GM04504 (cell line): Measurements from ENCODE around the gene CRYZ.
A peak's percentile ranks its signal among the peaks of the same experiment; 100 is the strongest.
"Not testable (repeated sequence)": the region's sequence is repeated elsewhere in the genome, so short reads cannot be mapped to it uniquely, and the experiment has no call there.

Source experiments
- DNase-seq: peaks from one replicate; pipeline ENCODE4 v3.0.0-alpha.2; 2012; ENCODE audit warnings: low read depth

Gene CRYZ, protein sequence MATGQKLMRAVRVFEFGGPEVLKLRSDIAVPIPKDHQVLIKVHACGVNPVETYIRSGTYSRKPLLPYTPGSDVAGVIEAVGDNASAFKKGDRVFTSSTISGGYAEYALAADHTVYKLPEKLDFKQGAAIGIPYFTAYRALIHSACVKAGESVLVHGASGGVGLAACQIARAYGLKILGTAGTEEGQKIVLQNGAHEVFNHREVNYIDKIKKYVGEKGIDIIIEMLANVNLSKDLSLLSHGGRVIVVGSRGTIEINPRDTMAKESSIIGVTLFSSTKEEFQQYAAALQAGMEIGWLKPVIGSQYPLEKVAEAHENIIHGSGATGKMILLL

DNA sequence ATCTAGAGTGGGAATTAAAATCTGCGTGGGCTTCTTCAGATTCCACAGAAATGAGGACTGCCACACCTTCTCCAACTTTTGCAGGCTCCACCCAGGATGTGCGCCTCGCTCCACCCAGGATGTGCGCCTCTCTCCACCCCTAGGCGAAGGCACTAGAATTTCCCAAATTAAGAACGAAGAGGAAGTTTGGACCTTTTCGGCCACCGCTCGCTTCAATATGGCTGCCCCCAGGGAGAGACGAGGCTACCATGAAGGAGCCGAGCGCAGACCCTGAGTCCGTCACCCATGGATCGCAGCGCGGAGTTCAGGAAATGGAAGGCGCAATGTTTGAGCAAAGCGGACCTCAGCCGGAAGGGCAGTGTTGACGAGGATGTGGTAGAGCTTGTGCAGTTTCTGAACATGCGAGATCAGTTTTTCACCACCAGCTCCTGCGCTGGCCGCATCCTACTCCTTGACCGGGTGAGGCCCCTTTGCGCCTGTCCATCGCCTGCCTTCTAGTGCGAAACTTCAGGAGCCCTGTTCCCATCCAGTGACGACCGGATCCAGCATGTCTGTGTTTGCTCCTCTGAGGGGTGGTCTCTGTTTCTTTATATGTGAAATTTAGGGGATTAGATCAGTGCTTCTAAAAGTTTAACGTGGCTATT lies at the start of gene CRYZ, which contains the start of gene TYW3:
Gene CRYZ (minus strand): TSS at position 91 of the 644 bp plus-strand sequence. CDS start 8,229 bp downstream, outside the sequence.
Gene TYW3 (plus strand): TSS at position 193 of the 644 bp plus-strand sequence. CDS start 93 bp downstream, at position 286.
- DNase-seq: peak; percentile 89

DNA sequence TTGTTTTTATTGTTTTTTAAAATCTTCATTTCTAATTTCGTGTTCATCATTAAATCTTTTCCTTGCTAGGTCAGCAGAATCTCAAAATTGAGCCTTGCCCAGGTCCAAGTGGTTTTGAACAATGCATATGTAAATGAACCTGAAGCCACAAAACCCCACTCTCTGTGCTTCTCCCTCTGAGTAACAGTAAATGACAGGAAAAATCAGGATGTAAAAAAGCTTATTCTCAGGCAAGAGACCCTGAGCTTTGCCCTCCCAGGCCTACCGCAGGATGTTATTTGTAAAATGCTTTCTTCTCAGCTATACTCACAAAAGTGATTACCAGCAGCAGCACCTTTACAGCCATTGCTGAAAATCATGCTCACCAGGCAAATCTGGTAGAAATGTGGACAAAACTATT lies 47.7 kb upstream of the CRYZ start:
- DNase-seq: no peak

DNA sequence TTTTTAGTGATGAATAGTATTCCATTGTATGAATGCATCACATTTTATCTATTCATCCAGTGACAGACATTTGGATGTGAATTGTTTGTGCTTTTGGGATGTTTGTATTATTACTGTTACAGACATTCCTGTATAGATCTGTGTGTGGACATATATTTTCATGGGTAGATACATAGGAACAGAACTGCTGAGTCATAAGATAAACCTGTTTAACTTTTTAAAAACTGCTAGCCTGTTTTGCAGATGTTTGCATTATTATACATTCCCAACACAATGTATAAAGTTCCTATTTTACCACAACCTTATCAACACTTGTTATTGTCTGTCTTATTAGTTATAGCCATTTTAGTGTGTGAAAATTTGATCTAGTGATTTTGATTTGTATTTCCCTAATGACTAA lies 46.9 kb upstream of the CRYZ start:
- no peak for DNase-seq

DNA sequence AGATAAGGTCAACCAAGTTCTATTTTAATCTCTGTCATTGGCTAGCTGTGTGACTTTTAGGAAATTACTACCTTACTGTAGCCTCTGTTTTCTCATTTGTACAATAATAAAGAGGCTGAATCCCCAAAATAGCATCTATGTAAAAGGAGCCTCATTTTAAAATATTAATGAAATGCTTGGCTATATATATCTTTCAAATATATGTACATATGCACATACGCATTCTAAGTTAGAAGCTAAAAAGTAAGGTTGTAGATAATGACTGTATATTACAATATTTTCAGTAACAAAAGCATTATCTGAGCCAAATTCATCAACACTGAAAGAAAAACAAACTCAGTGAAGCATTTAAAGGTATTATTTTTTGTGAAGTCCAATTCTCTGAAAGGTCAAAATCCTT lies 44.7 kb upstream of the CRYZ start:
- no peak for DNase-seq

DNA sequence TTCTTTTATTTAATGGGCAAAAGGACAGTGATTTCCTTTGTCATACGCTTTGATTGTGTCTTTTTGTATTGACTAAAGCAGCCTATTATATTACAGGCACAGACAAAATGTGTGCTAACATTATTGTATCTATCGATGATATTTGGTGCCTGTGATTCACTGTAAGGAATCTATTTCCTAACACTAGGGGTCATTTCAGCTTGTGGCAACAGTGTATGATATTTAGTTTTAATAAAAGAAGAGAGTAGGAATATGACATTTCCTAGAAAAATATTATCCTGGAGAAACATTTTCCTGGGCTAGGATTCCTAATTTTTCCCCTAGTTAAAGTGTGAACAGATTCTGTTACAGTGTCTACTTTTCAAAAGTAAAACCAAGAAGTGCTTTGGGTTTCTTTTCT lies 42.9 kb upstream of the CRYZ start:
- no peak for DNase-seq

DNA sequence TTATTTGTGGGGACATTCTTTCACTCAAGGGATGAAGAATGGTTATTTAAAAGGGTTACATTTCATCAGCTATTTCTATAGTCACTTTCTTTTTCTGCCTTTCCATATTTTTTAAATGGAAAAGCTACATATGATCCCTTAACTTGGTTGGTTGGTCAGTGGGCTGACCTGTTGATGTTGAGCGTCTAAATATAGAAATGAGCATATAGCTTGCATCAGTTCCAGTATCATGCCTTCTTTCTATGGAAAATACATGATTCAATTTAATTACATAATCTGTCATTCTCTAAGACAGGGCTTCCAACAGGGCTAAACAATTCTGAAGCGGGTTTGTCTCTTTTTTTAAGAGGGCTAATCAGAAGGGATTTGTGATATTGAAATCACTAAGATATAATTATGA lies 40.7 kb upstream of the CRYZ start:
- no peak for DNase-seq

DNA sequence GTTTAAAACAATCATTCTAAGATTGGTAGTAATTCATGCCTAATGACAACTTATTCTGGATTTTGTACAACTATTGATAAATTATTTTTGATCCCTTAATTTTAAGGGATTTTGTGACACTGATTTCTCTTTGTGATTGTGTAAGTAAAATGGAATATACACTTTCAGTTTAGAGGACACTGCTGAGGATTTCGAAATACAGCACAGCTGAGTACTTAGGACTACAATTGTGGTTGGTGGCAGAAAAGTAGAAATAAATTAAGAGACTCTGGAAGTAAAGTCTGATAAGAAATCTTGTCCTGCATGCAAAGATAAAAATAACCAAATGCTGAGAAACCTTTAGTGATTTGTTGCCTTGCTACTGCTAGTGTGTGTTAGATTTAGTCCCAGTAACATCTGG lies 40.1 kb upstream of the CRYZ start:
- DNase-seq: no peak

DNA sequence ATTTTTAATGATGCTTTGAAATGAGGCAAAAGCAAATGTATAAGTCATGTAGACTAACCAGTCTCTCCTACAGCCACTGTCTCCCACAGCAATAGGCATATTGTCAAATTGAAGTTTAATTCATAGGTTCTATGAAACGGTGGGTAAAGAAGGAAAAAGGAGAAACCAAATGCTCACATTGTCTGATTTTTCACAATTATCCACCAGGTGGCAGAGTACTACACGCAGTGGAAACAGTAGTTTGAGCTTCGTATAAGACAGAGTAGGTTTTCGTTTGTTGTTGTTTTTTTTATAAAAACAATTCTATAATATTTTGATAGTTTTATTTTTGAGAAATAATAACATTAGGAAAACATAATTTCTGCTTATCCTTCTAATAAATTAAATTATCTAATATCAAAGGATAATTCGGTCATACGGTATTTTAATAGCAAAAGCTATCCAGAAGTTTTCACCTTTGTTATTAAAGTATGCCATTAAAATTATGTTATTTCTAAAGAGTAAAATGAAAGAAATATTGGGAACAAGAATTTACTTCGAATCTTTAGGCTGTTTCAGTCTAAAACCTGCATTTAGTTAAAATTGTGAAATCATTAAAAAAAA lies 39.2 kb upstream of the CRYZ start:
- peak; percentile 18 for DNase-seq

DNA sequence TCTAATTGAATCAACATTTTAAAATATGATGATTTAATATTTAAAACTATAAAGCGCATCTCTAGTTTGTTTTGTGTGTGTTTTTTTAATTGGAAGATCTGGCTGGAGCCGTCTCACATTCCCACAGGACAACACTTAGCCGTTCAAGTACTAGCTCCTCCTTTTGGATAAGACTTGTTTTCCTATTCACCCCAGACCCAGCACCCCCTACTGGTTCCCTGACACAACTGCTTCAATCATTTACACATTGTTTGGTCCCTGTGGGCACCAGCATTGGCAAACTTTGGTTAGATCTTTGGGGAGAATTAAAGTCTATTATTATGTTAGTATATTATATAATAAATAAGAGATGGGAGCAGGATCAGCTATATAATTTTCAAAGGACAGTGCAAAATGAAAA lies 34.6 kb upstream of the CRYZ start:
- DNase-seq: no peak

DNA sequence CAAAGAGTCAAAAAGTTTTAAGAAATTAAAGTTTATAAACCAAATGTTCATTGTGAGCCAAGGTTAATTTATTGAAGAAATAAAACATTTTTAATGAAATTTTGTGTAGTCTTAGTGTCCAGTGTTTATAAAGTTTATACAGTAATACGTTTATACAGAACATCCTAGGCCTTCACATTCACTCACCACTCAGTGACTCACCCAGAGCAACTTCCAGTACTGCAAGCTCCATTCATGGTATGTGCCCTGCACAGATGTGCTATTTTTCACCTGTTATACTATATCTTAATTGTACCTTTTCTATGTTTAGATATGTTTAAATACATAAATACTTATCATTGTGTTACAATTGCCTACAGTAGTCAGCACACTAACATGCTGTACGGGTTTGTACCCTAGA lies 33.7 kb upstream of the CRYZ start:
- no peak for DNase-seq

DNA sequence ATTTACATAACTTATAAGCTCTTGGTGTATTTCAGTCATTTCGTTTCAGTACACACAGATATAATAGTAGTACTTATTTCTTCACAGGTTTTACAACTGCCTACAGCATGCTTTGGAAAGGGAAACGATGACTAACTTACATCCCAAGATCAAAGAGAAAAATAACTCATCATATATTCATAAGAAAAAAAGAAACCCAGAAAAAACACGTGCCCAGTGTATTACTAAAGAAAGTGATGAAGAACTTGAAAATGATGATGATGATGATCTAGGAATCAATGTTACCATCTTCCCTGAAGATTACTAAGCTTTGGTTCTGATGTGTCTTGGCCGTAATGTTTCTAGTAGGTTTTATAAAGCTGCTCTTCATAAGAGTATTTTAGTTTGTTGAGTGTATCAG lies 31.0 kb upstream of the CRYZ start:
- DNase-seq: no peak

DNA sequence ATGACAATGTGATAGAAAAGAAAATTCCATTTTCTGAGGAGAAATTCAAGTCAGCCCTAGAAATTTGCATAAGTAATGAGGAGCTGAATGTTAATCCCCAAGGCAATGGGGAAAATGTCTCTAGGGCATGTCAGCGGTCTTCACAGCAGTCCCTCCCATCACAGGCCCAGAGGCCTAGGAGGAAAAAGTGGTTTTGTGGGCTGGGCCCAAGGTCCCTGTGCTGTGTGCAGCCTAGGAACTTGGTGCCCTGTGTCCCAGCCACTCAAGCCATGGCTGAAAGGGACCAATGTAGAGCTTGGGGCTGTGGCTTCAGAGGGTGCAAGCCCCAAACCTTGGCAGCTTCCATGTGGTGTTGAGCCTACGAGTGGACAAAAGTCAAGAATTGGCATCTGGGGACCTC lies 23.8 kb upstream of the CRYZ start:
- not testable (repeated sequence) for DNase-seq

DNA sequence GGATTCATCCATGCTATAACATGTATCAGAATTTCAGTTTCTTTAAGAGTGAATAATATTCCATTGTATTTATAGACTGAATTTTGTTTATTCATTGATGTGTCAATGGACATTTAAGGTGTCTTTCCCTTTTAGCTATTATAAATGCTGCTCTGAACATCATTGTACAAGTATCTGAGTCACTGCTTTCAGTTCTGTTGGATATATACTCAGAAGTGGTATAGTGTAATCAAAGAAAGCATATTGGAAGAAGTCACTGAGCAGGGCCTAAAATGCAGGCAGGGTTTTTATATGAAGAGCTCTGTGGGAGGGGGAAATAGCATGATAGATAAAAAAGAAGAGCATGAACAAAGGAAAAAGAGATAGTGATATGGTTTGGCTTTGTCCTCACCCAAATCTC lies 22.6 kb upstream of the CRYZ start:
- DNase-seq: no peak

DNA sequence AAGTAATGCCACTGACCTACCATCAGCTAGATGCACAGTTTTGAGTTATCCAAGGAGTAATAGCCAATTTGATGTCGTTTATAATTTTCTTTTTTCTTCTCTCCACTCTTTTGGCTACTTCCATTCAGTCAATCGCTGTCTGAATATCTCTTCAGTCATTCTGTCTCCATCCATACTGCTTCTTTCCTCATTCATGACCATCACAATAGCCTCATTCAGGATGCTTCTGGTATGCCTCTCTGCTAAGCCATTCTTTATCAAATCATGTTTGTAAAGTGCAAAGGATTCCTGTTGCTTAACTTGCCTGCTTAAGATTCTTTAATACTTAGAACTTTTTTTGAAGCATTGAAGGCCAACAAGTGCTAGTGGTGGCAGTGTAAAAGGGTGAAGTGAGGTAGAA lies 20.3 kb upstream of the CRYZ start:
- DNase-seq: no peak

DNA sequence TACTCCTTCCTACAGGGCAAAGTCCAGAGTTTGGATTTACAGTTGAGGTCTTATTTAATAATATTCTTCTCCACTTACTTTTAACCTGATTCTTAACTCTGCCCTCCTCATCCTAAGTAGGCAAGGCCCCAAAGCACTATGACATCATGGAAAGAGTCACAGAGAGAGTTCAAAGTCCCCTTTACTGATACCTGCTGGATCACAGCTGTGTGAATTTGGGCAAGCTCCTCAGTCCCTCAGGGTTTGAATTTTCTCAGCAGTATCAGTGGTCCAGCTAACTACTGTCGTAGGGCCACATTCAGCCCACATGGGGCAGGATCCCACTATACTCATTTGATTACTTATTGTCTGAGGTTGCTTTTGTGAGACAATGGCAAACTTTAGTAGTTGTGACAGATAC lies 16.1 kb upstream of the CRYZ start:
- DNase-seq: no peak

DNA sequence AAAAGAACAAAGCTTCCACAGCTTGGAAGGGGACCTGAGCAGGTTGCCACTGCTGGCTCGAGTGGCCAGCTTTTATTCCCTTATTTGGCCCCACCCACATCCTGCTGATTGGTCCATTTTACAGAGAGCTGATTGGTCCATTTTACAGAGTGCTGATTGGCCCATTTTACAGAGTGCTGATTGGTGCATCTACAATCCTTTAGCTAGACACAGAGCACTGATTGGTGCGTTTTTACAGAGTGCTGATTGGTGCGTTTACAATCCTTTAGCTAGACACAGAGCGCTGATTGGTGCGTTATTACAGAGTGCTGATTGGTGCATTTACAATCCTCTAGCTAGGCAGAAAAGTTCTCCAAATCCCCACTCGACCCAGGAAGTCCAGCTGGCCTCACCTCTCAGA lies 12.4 kb upstream of the CRYZ start:
- not testable (repeated sequence) for DNase-seq

DNA sequence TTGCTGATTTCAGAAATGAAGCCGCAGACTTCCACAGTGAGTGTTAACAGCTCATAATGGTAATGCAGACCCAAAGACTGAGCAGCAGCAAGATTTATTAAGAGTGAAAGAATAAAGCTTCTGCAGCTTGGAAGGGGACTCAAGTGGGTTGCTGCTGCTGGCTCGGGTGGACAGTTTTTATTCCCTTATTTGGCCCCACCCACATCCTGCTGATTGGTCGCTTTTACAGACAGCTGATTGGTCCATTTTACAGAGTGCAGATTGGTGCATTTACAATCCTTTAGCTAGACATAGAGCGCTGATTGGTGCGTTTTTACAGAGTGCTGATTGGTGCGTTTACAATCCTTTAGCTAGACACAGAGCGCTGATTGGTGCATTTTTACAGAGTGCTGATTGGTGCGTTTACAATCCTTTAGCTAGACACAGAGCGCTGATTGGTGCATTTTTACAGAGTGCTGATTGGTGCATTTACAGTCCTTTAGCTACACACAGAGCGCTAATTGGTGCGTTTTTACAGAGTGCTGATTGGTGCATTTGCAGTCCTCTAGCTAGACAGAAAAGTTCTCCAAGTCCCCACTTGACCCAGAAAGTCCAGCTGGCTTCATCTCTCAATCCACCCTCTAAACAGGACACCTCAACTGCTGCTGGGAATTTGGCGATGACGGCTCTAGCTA lies 7.6 kb upstream of the CRYZ start:
- DNase-seq: not testable (repeated sequence)

DNA sequence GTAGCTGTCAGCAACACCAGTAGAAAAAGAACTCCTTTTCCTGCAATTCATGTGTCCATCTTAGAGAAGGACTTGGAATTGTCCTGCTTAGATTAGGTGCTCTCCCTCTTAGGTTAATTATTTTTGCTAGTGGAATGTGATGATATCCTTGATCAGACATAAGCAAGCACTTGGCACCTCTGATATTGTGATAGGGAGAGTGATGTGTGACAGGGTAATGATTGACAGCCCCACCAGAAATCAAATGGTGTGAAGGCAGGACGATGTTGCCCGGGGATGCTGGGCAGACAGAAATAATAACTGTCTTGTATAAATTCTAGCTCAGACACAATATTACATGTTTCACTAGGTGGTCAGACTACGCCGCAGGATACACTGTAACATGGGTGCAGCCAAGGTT lies 4.5 kb upstream of the CRYZ start:
- no peak for DNase-seq

DNA sequence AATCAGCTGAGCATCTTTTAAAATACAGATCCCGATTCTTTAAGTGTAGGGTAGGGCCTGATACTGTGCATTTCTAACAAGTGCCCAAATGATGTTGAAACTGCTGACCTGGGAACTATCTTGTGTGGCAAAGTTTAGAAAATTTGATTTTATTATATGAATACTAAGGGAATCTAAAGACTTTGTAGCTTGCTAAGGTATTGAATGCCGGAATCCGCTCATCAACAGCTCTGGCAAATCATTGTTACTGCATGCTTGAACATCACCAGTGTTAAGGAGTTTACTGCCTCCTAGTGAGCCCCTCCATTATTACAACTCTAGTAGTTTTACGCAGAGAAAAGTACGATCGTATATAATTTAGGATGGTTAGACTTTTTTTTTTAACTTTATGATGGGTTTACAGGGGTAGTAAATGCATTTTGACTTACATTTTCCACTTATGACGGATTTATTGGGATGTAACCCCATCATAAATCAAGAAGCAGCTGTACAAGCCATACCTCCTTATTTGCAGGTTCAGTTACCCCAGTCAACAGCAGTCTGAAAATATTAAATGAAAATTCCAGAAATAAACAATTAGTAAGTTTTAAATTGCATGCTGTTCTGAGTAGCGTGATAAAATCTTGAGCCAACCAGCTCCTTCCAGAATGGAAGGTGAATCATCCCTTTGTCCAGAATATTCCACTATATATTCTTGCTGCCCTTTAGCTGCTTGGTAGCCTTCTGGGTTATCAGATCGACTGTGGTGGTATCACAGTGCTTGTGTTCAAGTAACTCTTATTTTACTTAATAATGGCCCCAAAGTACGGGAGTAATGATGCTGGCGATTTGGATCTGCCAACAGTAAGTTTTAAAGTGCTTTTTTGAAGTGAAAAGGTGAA lies 994 bp upstream of the CRYZ start:
- peak; percentile 44 for DNase-seq

DNA sequence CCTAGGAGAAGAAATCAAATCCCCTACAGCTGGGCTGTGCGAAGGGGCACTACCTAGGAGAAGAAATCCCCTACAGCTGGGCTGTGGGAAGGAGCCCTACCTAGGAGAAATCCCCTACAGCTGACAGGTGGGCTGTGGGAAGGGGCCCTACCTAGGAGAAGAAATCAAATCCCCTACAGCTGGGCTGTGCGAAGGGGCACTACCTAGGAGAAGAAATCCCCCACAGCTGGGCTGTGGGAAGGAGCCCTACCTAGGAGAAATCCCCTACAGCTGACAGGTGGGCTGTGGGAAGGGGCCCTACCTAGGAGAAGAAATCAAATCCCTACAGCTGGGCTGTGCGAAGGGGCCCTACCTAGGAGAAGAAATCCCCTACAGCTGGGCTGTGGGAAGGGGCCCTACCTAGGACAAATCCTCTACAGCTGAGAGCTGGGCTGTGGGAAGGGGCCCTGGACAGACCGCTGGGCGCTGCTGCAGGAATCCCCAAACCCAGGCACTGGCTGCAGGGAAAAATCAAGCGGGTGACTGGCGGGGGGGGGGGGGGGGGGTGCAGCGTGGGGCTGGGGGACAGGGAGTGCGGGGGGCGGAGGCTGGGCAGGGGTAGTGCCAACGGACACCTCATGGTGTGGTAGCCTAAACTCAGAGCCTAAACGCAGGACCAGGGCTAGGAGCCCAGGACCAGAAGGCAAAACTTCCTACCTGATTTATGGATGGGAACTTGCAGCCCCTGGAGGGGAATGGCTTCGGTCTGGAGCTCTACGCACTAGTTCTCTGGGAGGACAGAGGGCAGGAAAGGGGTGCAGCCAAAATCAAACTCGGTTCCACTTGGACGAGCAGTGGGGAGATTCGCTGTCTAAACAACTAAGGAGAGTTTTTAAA lies 541 bp downstream of the CRYZ start:
- DNase-seq: not testable (repeated sequence)
